Sigmoid colon (tissue), 4 donors: ENCODE results near the gene PIAS2.
"Not testable (repeated sequence)": the region's sequence is repeated elsewhere in the genome, so short reads cannot be mapped to it uniquely, and the experiment has no call there.

Source experiments
- EP300 ChIP-seq, 4 donors: sonication (generic); formaldehyde crosslinking; IDR thresholded peaks; one replicate each; pipeline ENCODE4 v1.6.1; 2017; ENCODE audit warnings: antibody characterized with exemption in 4 of 4
- POLR2A ChIP-seq, 2 donors: fragments of 450-650 bp; IDR thresholded peaks; one replicate each; pipeline ENCODE4 v1.6.1; 2016; ENCODE audit warnings: antibody characterized with exemption in 2 of 2, mild to moderate bottlenecking in 2 of 2, moderate library complexity in 2 of 2
- POLR2AphosphoS5 ChIP-seq, 4 donors: sonication (generic); formaldehyde crosslinking; IDR thresholded peaks; one replicate each; pipeline ENCODE4 v1.6.1; 2017; ENCODE audit warnings: antibody characterized with exemption in 4 of 4
- TF ChIP-seq, protein P1 (sequence below), 4 experiments: fragments of 450-650 bp in 3 of 4; fragments of 200-600 bp in 1 of 4; IDR thresholded peaks; one replicate each; pipeline ENCODE4 v1.5.1; 2016 to 2019; ENCODE audit warnings: antibody characterized with exemption in 4 of 4, mild to moderate bottlenecking in 3 of 4, moderate library complexity in 2 of 4

DNA sequence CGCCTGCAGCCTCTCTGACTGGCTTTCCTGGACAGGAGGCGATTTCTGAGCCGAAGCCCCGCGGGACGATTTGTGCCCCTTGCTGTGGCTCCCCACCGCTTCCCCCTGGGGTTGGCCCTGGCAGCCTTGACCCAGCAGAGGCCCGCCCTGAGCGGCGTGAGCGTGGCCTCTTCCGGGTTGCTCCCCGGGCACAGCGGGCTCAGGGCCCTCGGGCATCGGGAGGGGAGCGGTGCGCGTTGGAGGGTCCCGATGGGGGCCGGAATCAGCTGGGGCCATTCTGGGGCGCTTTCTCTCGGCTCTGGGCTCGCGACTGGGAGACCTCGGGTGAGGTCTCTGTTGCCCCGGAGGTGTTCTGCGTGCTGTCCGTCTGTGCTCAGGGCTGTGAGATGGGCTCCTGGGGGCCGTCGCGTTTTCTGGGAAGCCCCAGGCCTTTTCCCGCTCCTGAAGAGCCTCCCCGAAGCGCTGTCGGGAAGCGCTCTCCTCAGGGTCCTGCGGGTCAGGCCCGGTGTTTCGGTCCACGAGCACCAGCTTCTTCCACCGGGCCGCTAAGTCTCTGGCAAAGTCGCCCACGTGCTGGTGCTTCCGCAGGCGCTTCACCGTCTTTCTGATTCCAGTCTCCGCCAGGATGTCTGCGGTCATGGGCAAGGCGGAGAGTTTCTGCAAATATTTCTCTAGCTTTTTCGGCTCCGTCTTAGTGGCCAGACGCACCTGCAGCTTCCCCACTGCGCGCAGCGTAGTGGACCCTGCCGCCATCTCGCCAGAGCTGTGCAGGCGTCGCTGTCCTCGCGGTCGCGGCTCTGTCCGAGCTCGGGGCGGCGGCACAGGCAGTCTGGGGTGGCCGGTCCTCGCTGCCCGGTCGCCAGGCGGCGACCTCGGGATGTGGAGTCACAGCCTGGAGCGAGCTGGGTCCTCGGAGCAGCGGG is 46.6 kb upstream of the PIAS2 start:
- TF ChIP-seq, protein P1, sequence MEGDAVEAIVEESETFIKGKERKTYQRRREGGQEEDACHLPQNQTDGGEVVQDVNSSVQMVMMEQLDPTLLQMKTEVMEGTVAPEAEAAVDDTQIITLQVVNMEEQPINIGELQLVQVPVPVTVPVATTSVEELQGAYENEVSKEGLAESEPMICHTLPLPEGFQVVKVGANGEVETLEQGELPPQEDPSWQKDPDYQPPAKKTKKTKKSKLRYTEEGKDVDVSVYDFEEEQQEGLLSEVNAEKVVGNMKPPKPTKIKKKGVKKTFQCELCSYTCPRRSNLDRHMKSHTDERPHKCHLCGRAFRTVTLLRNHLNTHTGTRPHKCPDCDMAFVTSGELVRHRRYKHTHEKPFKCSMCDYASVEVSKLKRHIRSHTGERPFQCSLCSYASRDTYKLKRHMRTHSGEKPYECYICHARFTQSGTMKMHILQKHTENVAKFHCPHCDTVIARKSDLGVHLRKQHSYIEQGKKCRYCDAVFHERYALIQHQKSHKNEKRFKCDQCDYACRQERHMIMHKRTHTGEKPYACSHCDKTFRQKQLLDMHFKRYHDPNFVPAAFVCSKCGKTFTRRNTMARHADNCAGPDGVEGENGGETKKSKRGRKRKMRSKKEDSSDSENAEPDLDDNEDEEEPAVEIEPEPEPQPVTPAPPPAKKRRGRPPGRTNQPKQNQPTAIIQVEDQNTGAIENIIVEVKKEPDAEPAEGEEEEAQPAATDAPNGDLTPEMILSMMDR (IDR thresholded peaks at IDR 0.05) = not testable (repeated sequence)
- TF ChIP-seq POLR2AphosphoS5, POLR2A, EP300 (IDR thresholded peaks at IDR 0.05): not testable (repeated sequence)
